ENCODE results near the gene SLIT2.

SLIT2 gene
- 0 to 0.17 (median 0) reads per million in 3 donors for total RNA-seq

DNA sequence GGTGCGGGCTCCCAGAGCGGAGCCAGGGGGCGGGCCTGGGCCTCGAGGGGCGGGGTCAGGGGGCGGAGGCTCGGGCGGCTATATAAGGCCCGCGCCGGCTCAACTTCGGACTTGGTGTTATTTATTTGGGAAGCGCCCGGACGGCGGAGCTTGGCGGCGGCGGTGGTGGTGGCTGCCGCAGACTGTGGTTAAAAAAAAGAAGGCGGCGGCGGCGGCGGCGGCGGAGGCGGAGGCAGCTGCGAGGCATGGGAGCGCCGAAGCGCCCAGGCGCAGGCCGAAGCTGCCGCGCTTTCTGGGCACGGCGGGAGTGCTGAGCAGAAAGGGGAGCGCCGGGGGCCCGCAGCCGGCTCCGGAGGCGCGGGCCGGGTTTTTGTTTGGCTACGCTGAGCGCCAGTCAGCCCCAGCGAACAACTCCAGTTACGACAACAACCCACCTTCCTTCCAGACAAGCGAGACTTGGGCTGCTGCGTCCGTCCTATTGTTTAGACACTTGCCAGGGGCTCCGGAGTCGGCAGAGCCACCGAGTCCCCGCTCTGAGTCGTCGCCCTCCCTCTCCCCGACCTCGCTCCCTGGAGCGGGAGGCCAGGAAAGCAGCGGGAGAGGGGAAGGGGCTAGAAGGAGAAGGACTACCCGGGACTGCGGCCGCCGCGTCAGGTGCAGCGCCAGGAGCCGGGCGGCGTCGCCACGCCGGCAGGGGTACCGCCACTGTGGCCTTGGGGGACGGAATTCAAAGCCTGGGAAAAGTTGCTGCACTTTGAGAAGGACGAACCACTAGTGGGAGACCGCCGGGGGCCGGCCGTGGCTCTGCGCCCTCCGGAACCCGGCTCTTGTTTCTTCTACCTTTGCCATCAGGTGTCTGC, at the start of gene SLIT2:
SLIT2 (plus strand) TSS at position 110 of the 860 bp plus-strand sequence. CDS start 1,911 bp downstream, outside the sequence.
- Histone ChIP-seq H3K9me3 (ENCODE audit: control insufficient read depth, low read length) (no peaks in the 10 kb centered on the region), H3K36me3 (ENCODE audit: control insufficient read depth, insufficient read depth, low read length) (no peaks in the 10 kb centered on the region), H3K27ac (ENCODE audit: insufficient read depth, low read length, poor library complexity, severe bottlenecking) (no peak within 1 kb of the TSS), H3K4me1 (ENCODE audit: control insufficient read depth, insufficient read depth, low read length, poor library complexity, severe bottlenecking) (peaks cover 3% of the 10 kb centered on the region), H3K4me3 (ENCODE audit: insufficient read depth, low read depth, low read length, poor library complexity, severe bottlenecking) (no peak within 1 kb of the TSS), H3K27me3 (replicated peaks; ENCODE audit: control insufficient read depth, insufficient read depth, low read length, poor library complexity, severe bottlenecking) (peaks cover 32% of the 10 kb centered on the region)
- DNase-seq: no peak

DNA sequence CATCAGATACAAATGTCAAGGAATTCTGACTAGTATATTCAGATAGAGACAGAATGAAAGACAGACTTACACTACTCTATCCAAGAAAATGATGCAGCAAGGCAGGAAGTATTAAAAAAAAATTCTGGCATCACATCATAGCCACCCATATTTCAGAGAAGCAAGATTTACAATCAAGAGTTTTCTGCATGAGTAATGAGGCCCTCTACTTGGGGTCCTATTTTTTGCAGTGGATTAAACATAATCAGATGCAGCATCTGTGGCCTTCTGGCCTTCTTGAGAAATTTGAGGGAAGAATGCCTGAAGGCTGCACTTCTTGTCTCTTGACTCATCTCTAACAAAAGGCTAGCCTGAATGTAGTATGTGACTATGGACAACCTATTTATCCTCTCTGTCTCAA, 48.2 kb upstream of the SLIT2 start:
- Histone ChIP-seq H3K27me3 (replicated peaks; ENCODE audit: control insufficient read depth, insufficient read depth, low read length, poor library complexity, severe bottlenecking) (no peaks in the 10 kb centered on the region), H3K27ac (ENCODE audit: insufficient read depth, low read length, poor library complexity, severe bottlenecking) (no peak overlapping the region), H3K9me3 (ENCODE audit: control insufficient read depth, low read length) (no peaks in the 10 kb centered on the region)

DNA sequence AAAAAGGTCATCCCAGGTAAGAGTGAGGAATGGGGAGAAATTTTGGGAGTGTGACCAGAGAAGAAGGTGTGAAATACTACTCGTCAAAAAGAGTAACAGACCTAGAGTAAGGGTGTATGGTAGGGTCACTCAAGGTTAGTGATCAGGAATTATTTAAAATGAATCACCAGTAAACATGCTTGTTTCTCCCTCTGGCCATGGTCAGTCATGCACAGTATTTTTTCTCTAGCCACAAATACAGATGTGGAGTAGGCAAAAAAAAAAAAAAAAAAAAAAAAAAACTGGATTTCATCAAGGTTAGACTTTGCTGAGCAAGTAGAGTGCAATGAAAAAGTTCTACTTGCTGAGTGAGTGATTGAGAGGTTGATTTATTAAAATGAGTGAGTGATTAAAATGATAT, 34.2 kb upstream of the SLIT2 start:
- no peak for DNase-seq
- Histone ChIP-seq H3K4me1 (ENCODE audit: control insufficient read depth, insufficient read depth, low read length, poor library complexity, severe bottlenecking) (no peaks in the 10 kb centered on the region), H3K27me3 (replicated peaks; ENCODE audit: control insufficient read depth, insufficient read depth, low read length, poor library complexity, severe bottlenecking) (no peaks in the 10 kb centered on the region), H3K4me3 (ENCODE audit: insufficient read depth, low read depth, low read length, poor library complexity, severe bottlenecking) (no peak overlapping the region), H3K9me3 (ENCODE audit: control insufficient read depth, low read length) (no peaks in the 10 kb centered on the region), H3K27ac (ENCODE audit: insufficient read depth, low read length, poor library complexity, severe bottlenecking) (no peak overlapping the region), H3K36me3 (ENCODE audit: control insufficient read depth, insufficient read depth, low read length) (no peaks in the 10 kb centered on the region)

More for the DNA sequence above, 48.2 kb upstream of the SLIT2 start:
- Histone ChIP-seq H3K4me3 (ENCODE audit: insufficient read depth, low read depth, low read length, poor library complexity, severe bottlenecking) (no peak overlapping the region), H3K4me1 (ENCODE audit: control insufficient read depth, insufficient read depth, low read length, poor library complexity, severe bottlenecking) (no peaks in the 10 kb centered on the region), H3K36me3 (ENCODE audit: control insufficient read depth, insufficient read depth, low read length) (no peaks in the 10 kb centered on the region)
- no peak for DNase-seq

GRCh38 chr4:20217951-20218350, 33.8 kb upstream of the SLIT2 start:
- no peak overlapping the region for H3K27ac ChIP-seq (ENCODE audit: insufficient read depth, low read length, poor library complexity, severe bottlenecking)
- H3K4me3 ChIP-seq (ENCODE audit: insufficient read depth, low read depth, low read length, poor library complexity, severe bottlenecking): no peak overlapping the region
- no peaks in the 10 kb centered on the region for H3K27me3 ChIP-seq (replicated peaks; ENCODE audit: control insufficient read depth, insufficient read depth, low read length, poor library complexity, severe bottlenecking)
- H3K36me3 ChIP-seq (ENCODE audit: control insufficient read depth, insufficient read depth, low read length): no peaks in the 10 kb centered on the region
- DNase-seq: no peak
- no peaks in the 10 kb centered on the region for H3K9me3 ChIP-seq (ENCODE audit: control insufficient read depth, low read length)
- H3K4me1 ChIP-seq (ENCODE audit: control insufficient read depth, insufficient read depth, low read length, poor library complexity, severe bottlenecking): no peaks in the 10 kb centered on the region

GRCh38 chr4:20219521-20219920, 32.2 kb upstream of the SLIT2 start:
- Histone ChIP-seq H3K36me3 (ENCODE audit: control insufficient read depth, insufficient read depth, low read length) (no peaks in the 10 kb centered on the region), H3K27me3 (replicated peaks; ENCODE audit: control insufficient read depth, insufficient read depth, low read length, poor library complexity, severe bottlenecking) (no peaks in the 10 kb centered on the region), H3K4me1 (ENCODE audit: control insufficient read depth, insufficient read depth, low read length, poor library complexity, severe bottlenecking) (no peaks in the 10 kb centered on the region), H3K9me3 (ENCODE audit: control insufficient read depth, low read length) (no peaks in the 10 kb centered on the region), H3K27ac (ENCODE audit: insufficient read depth, low read length, poor library complexity, severe bottlenecking) (no peak overlapping the region), H3K4me3 (ENCODE audit: insufficient read depth, low read depth, low read length, poor library complexity, severe bottlenecking) (no peak overlapping the region)
- no peak for DNase-seq

- H3K36me3 ChIP-seq (ENCODE audit: control insufficient read depth, insufficient read depth, low read length): no peaks in the 10 kb centered on the region
- H3K9me3 ChIP-seq (ENCODE audit: control insufficient read depth, low read length): no peaks in the 10 kb centered on the region
- no peak for DNase-seq
- no peak overlapping the region for H3K27ac ChIP-seq (ENCODE audit: insufficient read depth, low read length, poor library complexity, severe bottlenecking)
- no peak overlapping the region for H3K4me3 ChIP-seq (ENCODE audit: insufficient read depth, low read depth, low read length, poor library complexity, severe bottlenecking)
- H3K4me1 ChIP-seq (ENCODE audit: control insufficient read depth, insufficient read depth, low read length, poor library complexity, severe bottlenecking): no peaks in the 10 kb centered on the region
- no peaks in the 10 kb centered on the region for H3K27me3 ChIP-seq (replicated peaks; ENCODE audit: control insufficient read depth, insufficient read depth, low read length, poor library complexity, severe bottlenecking)
Measured at GRCh38 chr4:20237894-20238537, 13.7 kb upstream of the SLIT2 start.

- no peak overlapping the region for H3K27ac ChIP-seq (ENCODE audit: insufficient read depth, low read length, poor library complexity, severe bottlenecking)
- H3K36me3 ChIP-seq (ENCODE audit: control insufficient read depth, insufficient read depth, low read length): no peaks in the 10 kb centered on the region
- peaks cover 17% of the 10 kb centered on the region for H3K27me3 ChIP-seq (replicated peaks; ENCODE audit: control insufficient read depth, insufficient read depth, low read length, poor library complexity, severe bottlenecking)
- H3K4me1 ChIP-seq (ENCODE audit: control insufficient read depth, insufficient read depth, low read length, poor library complexity, severe bottlenecking): peaks cover 3% of the 10 kb centered on the region
- H3K4me3 ChIP-seq (ENCODE audit: insufficient read depth, low read depth, low read length, poor library complexity, severe bottlenecking): no peak overlapping the region
- no peak for DNase-seq
- no peaks in the 10 kb centered on the region for H3K9me3 ChIP-seq (ENCODE audit: control insufficient read depth, low read length)
Measured at GRCh38 chr4:20248155-20248558, 3.5 kb upstream of the SLIT2 start.

- Histone ChIP-seq H3K4me3 (ENCODE audit: insufficient read depth, low read depth, low read length, poor library complexity, severe bottlenecking) (no peak overlapping the region), H3K4me1 (ENCODE audit: control insufficient read depth, insufficient read depth, low read length, poor library complexity, severe bottlenecking) (peaks cover 3% of the 10 kb centered on the region), H3K27ac (ENCODE audit: insufficient read depth, low read length, poor library complexity, severe bottlenecking) (no peak overlapping the region), H3K9me3 (ENCODE audit: control insufficient read depth, low read length) (no peaks in the 10 kb centered on the region), H3K27me3 (replicated peaks; ENCODE audit: control insufficient read depth, insufficient read depth, low read length, poor library complexity, severe bottlenecking) (peaks cover 29% of the 10 kb centered on the region), H3K36me3 (ENCODE audit: control insufficient read depth, insufficient read depth, low read length) (no peaks in the 10 kb centered on the region)
- DNase-seq: no peak
Measured at GRCh38 chr4:20249333-20249732, 2.4 kb upstream of the SLIT2 start.

DNA sequence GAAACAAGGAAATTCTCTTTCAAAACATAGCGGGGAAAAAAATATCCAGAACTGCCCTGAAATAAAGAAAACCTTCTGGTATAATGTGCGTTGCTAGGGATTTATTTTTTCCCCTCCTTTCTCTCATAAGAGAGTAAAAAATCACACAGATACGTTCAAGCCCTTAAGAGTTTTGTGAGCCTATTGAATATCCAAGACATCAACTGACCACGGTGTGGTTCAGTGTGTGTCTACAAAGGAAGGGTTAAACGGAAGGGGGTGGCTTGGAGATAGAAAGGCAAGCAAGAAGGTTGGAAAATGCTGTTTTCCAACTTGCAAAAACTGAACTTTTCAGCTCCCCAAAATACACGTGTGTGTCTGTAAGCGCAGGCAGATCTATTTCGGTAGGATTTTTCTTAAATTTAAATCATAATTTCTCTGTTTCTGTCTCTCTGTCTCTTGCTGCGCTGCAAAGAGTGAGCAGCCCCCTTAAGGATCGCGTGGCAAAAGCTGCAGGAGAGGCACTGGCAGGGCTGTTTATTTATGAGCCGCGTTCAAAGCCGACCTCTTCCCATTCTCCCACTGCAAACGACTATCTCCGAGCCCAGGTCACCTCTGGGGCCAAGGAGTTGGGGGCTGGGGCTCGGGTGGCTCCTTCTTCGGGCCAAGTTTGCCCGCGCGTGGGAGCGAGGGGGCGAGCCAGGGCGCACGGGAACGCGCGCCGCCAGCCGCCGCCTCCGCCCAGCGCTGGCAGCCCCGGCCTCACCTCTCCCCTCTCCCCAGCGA, 492 bp upstream of the SLIT2 start:
- no peak for DNase-seq
- Histone ChIP-seq H3K4me1 (ENCODE audit: control insufficient read depth, insufficient read depth, low read length, poor library complexity, severe bottlenecking) (peaks cover 3% of the 10 kb centered on the region), H3K36me3 (ENCODE audit: control insufficient read depth, insufficient read depth, low read length) (no peaks in the 10 kb centered on the region), H3K27me3 (replicated peaks; ENCODE audit: control insufficient read depth, insufficient read depth, low read length, poor library complexity, severe bottlenecking) (peaks cover 32% of the 10 kb centered on the region), H3K9me3 (ENCODE audit: control insufficient read depth, low read length) (no peaks in the 10 kb centered on the region), H3K4me3 (ENCODE audit: insufficient read depth, low read depth, low read length, poor library complexity, severe bottlenecking) (no peak overlapping the region), H3K27ac (ENCODE audit: insufficient read depth, low read length, poor library complexity, severe bottlenecking) (no peak overlapping the region)
